Measurements from ENCODE around the gene PAM16.
A peak's percentile ranks its signal among the peaks of the same experiment; 100 is the strongest.

PAM16 gene

DNA sequence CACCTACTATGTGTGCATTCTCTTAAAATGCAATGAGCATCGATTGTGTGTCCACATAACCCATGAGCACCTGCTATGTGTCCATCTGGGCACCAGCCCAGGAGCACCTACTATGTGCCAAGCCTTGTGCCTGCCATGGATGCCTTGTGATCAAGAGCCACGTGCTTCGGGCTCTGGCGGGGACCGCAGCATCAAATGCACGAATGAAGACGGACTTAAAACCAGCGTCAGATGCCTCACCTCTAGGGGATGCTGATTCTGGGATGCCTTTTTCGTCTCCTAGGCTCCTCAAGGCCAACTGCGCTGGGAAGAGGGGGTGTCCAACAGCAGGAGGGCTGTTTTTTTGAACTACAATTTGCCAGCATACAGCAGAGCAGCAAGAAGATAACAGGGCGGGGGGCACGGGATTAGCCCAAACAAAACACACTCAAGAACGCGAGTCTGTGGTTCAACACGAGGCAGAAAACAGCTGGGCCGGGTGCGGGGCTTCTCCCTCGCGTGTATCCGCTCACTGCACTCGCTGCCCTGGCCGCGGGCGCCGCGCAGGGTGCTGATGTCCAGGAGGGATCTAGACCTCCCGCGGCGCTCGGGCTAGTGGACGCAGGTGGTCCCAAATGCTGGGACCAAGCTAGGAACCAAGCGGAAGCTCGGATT, 36.5 kb downstream of the PAM16 start:
- Histone ChIP-seq H3K9ac (ENCODE audit: low read depth, low read length) (peak overlapping the region; percentile 72), H3K9me3 (ENCODE audit: insufficient read depth, low read depth, low read length) (no peaks in the 10 kb centered on the region), H3K4me1 (ENCODE audit: insufficient read depth, low read length) (peaks cover 26% of the 10 kb centered on the region), H3K27me3 (ENCODE audit: insufficient read depth, low read length) (peaks cover 20% of the 10 kb centered on the region), H3K36me3 (ENCODE audit: insufficient read depth, low read length) (no peaks in the 10 kb centered on the region), H3K4me3 (ENCODE audit: low read length) (peak overlapping the region; percentile 61), H3K27ac (ENCODE audit: low read depth, low read length) (peak overlapping the region; percentile 62; the same call in 1 of the 2 replicates)
- 5% methylated on average over 33 of the region's 33 CpGs for WGBS

DNA sequence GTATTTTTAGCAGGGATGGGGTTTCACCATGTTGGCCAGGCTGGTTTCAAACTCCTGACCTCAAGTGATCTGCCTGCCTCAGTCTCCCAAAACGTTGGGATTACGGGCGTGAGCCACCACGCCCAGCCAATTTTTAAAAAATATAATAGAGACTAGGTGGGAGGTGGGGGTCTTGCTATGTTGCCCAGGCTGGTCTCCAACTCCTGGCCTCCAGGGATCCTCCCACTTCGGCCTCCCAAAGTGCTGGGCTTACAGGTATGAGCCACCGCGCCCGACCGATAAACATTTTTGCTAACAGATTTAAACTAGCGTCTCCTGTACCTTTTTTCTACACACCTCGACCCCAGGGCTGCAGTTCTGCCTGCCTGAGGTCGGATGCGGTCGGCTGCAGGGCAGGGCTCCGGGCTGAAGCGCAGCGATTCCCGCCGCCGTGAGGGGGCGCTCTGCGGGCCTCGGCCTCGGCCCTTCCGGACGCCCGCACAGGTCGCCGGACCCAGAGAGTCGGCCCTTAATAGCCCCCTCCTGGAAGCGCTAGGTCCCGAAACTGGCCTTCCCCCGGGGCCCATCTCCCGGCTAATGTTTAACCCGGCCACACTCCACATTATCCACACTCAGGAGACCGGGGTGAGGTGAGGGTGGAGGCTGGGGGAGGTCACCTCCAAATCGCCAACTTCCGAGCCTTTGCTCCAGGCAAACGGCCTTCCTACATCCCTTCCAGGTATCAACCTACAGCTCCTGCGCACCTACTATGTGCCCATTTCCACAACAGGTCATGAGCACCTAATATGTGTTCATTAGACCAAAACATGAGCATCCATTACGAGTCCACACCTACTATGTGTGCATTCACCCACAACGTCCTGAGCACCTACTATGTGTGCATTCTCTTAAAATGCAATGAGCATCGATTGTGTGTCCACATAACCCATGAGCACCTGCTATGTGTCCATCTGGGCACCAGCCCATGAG, 37.3 kb downstream of the PAM16 start:
- Histone ChIP-seq H3K27me3 (ENCODE audit: insufficient read depth, low read length) (peaks cover 20% of the 10 kb centered on the region), H3K4me1 (ENCODE audit: insufficient read depth, low read length) (peaks cover 19% of the 10 kb centered on the region), H3K27ac (ENCODE audit: low read depth, low read length) (no peak overlapping the region), H3K9me3 (ENCODE audit: insufficient read depth, low read depth, low read length) (no peaks in the 10 kb centered on the region), H3K9ac (ENCODE audit: low read depth, low read length) (no peak overlapping the region), H3K4me3 (ENCODE audit: low read length) (peak overlapping the region; percentile 12; the same call in 1 of the 2 replicates), H3K36me3 (ENCODE audit: insufficient read depth, low read length) (no peaks in the 10 kb centered on the region)
- WGBS = 14% methylated on average over 34 of the region's 43 CpGs

DNA sequence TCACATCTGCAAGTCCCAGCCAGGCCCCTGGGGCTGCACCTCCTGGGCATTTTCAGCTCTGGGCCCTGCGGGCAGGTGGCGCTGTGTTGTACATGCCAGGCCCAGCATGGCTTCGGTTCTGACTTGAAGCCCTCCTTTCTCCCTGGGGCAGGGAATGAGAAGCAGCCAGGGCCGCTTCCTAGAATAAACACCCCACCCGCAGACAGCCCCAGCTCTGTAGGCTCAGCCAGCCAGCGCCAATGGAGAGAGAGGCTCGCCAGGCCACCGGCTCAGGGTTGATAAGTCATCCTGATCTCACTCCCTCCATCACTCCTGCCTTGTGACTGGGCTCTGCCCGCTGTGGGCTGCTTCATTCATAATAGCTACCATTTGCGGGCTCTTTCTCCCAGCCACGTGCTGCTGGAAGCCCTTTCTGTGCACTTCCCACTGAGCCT, 41.3 kb downstream of the PAM16 start:
- 0 out of 2 replicates have a peak overlapping the region, but pooled peaks have one; percentile 2 for H3K9ac ChIP-seq (ENCODE audit: low read depth, low read length)
- H3K4me1 ChIP-seq (ENCODE audit: insufficient read depth, low read length) = peaks cover 11% of the 10 kb centered on the region; the same call in 1 of the 2 replicates
- H3K27ac ChIP-seq (ENCODE audit: low read depth, low read length) = 0 out of 2 replicates have a peak overlapping the region, but pooled peaks have one; percentile 14
- H3K4me3 ChIP-seq (ENCODE audit: low read length) = no peak overlapping the region
- H3K9me3 ChIP-seq (ENCODE audit: insufficient read depth, low read depth, low read length) = no peaks in the 10 kb centered on the region
- peaks cover 17% of the 10 kb centered on the region for H3K27me3 ChIP-seq (ENCODE audit: insufficient read depth, low read length)
- WGBS = 16% methylated on average over 11 of the region's 11 CpGs
- H3K36me3 ChIP-seq (ENCODE audit: insufficient read depth, low read length) = peaks cover 3% of the 10 kb centered on the region; the same call in 1 of the 2 replicates

DNA sequence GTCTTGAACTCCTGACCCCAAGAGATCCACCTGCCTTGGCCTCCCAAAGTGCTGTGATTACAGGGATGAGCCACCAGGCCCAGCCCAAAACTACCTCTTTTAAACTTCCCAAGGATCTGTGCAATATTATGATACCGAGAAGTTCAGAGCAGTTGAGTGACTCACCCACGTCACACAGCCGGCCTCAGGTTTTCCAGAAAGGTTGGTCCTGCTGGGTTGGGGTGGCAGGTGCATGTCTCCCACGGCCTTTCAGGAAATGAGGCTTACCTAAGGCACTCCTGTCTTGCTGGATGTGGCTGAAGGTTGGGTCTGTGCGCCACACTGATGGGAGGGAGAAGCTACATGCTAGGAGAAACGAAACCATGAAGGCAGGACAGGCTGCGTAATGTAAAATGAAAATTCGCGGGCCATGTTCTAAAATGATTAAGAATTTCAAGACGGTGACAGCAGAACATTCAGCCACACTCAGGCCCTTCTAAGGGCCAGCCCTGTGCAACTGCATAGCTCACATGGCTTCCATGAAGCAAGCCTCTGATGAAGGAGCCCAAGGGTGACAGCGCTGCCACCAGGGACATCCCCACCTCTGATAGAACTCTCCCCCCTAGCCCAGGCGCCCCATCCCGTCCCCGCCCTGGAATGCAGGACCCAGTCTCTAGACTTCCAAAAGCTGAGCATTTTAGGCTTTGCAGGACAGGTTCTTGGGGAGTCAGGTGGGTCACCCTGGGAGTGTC, 41.9 kb downstream of the PAM16 start:
- H3K9ac ChIP-seq (ENCODE audit: low read depth, low read length) = no peak overlapping the region

DNA sequence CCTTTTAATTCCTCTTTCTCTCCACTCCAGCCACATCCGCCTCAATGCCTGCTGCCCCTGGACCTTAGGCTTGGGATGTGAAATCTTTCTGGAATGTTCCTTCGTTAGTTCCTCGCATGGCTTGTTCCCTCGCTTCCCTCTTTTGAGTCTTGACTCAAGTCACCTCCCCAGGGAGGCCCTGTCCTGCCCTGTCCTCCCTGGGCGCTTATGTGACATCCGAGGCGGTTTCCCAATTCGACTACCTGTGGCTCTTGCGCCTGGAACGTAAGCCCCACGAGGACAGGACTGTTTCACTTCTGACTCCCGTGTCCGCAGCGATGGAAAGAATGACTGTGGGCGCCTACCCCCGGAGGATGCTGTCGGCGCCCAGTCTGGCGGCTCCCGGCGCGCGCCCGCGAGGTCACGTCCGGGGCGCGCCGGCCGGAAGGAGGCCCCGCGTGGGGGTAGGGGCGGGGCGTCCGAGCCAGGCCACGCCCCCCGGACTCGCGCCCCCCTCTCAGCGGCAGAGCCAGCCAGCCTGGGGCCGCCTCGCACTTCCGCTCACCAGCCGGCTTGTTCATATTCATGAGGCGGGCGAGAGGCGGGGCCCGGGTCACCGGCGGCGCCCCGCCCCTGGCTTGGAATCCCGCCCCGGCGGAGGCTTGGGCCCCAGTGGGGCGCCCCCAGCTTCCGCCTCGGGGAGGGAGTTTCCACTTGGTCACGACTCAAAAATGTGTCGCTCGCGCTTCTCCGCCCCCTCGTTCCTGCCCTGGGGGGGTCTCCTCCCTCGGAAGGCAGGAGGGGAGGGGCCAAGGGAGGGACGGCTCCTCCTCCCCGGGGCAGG, 43.7 kb downstream of the PAM16 start:
- WGBS = 5% methylated on average over 68 of the region's 68 CpGs
- Histone ChIP-seq H3K9me3 (ENCODE audit: insufficient read depth, low read depth, low read length) (no peaks in the 10 kb centered on the region), H3K36me3 (ENCODE audit: insufficient read depth, low read length) (peaks cover 3% of the 10 kb centered on the region; the same call in 1 of the 2 replicates), H3K9ac (ENCODE audit: low read depth, low read length) (peak overlapping the region; percentile 56), H3K27ac (ENCODE audit: low read depth, low read length) (peak overlapping the region; percentile 86; the same call in 1 of the 2 replicates), H3K4me1 (ENCODE audit: insufficient read depth, low read length) (peaks cover 21% of the 10 kb centered on the region; the same call in 1 of the 2 replicates), H3K27me3 (ENCODE audit: insufficient read depth, low read length) (no peaks in the 10 kb centered on the region), H3K4me3 (ENCODE audit: low read length) (peak overlapping the region; percentile 64)

More for the DNA sequence above, 41.9 kb downstream of the PAM16 start:
- Histone ChIP-seq H3K27ac (ENCODE audit: low read depth, low read length) (no peak overlapping the region), H3K4me1 (ENCODE audit: insufficient read depth, low read length) (peaks cover 15% of the 10 kb centered on the region; the same call in 1 of the 2 replicates), H3K36me3 (ENCODE audit: insufficient read depth, low read length) (peaks cover 3% of the 10 kb centered on the region; the same call in 1 of the 2 replicates), H3K9me3 (ENCODE audit: insufficient read depth, low read depth, low read length) (no peaks in the 10 kb centered on the region), H3K4me3 (ENCODE audit: low read length) (no peak overlapping the region), H3K27me3 (ENCODE audit: insufficient read depth, low read length) (peaks cover 11% of the 10 kb centered on the region)
- WGBS = 84% methylated on average over 14 of the region's 14 CpGs

GRCh38 chr16:4306470-4307214, 44.5 kb downstream of the PAM16 start:
- peak overlapping the region; percentile 47; the same call in 1 of the 2 replicates for H3K27ac ChIP-seq (ENCODE audit: low read depth, low read length)
- peak overlapping the region; percentile 36 for H3K9ac ChIP-seq (ENCODE audit: low read depth, low read length)
- H3K27me3 ChIP-seq (ENCODE audit: insufficient read depth, low read length) = no peaks in the 10 kb centered on the region
- peaks cover 7% of the 10 kb centered on the region for H3K36me3 ChIP-seq (ENCODE audit: insufficient read depth, low read length)
- peak overlapping the region; percentile 64 for H3K4me3 ChIP-seq (ENCODE audit: low read length)
- H3K9me3 ChIP-seq (ENCODE audit: insufficient read depth, low read depth, low read length) = no peaks in the 10 kb centered on the region
- H3K4me1 ChIP-seq (ENCODE audit: insufficient read depth, low read length) = peaks cover 21% of the 10 kb centered on the region; the same call in 1 of the 2 replicates
- WGBS = 52% methylated on average over 16 of the region's 16 CpGs

GRCh38 chr16:4303973-4304372, 47.1 kb downstream of the PAM16 start:
- Histone ChIP-seq H3K4me1 (ENCODE audit: insufficient read depth, low read length) (peaks cover 19% of the 10 kb centered on the region; the same call in 1 of the 2 replicates), H3K9me3 (ENCODE audit: insufficient read depth, low read depth, low read length) (no peaks in the 10 kb centered on the region), H3K27ac (ENCODE audit: low read depth, low read length) (0 out of 2 replicates have a peak overlapping the region, but pooled peaks have one; percentile 14), H3K27me3 (ENCODE audit: insufficient read depth, low read length) (no peaks in the 10 kb centered on the region), H3K4me3 (ENCODE audit: low read length) (no peak overlapping the region), H3K9ac (ENCODE audit: low read depth, low read length) (no peak overlapping the region; the same call in 1 of the 2 replicates), H3K36me3 (ENCODE audit: insufficient read depth, low read length) (peaks cover 10% of the 10 kb centered on the region)
- WGBS = 71% methylated on average over 13 of the region's 13 CpGs

DNA sequence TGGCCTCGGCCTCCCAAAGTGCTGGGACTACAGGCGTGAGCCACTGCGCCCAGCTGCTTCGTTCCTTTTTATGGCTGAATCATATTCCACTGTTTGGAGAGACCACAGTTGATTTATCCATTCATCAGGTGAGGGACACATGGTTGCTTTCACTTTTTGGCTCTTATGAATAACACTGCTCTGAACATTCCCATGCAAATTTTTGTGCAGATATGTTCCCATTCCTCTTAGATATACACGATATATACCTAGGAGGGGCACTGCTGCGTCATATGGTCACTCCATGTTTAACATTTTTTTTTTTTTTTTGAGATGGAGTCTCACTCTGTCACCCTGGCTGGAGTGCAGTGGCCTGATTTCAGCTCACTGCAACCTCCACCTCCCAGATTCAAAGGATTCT, 49.2 kb downstream of the PAM16 start:
- peaks cover 10% of the 10 kb centered on the region for H3K36me3 ChIP-seq (ENCODE audit: insufficient read depth, low read length)

GRCh38 chr16:4301177-4301576, 49.9 kb downstream of the PAM16 start:
- H3K36me3 ChIP-seq (ENCODE audit: insufficient read depth, low read length) = peaks cover 10% of the 10 kb centered on the region
- WGBS = 96% methylated on average over 2 of the region's 4 CpGs

More for the DNA sequence above, 49.2 kb downstream of the PAM16 start:
- Histone ChIP-seq H3K27me3 (ENCODE audit: insufficient read depth, low read length) (no peaks in the 10 kb centered on the region), H3K27ac (ENCODE audit: low read depth, low read length) (no peak overlapping the region), H3K9me3 (ENCODE audit: insufficient read depth, low read depth, low read length) (no peaks in the 10 kb centered on the region), H3K4me3 (ENCODE audit: low read length) (no peak overlapping the region), H3K4me1 (ENCODE audit: insufficient read depth, low read length) (peaks cover 21% of the 10 kb centered on the region), H3K9ac (ENCODE audit: low read depth, low read length) (no peak overlapping the region)
- 98% methylated on average over 6 of the region's 6 CpGs for WGBS

More at GRCh38 chr16:4301177-4301576, 49.9 kb downstream of the PAM16 start:
- H3K4me3 ChIP-seq (ENCODE audit: low read length) = no peak overlapping the region
- H3K27me3 ChIP-seq (ENCODE audit: insufficient read depth, low read length) = no peaks in the 10 kb centered on the region
- no peak overlapping the region for H3K9ac ChIP-seq (ENCODE audit: low read depth, low read length)
- H3K27ac ChIP-seq (ENCODE audit: low read depth, low read length) = no peak overlapping the region
- H3K4me1 ChIP-seq (ENCODE audit: insufficient read depth, low read length) = peaks cover 15% of the 10 kb centered on the region
- no peaks in the 10 kb centered on the region for H3K9me3 ChIP-seq (ENCODE audit: insufficient read depth, low read depth, low read length)

Data from HUES64 (cell line).